HepG2 (cell line): ENCODE data around the gene FXR2. TPM values are rescaled to one million over a fixed set of nuclear protein-coding genes. Genes with fewer than 3 reads are reported as not detected.

ENCODE experiments used
- ATAC-seq: fragments of 200-7000 bp; cut with Tn5 transposase; 3 replicates; pipeline ENCODE4 v1.9.1; 2020; ENCODE audit warnings: mild to moderate bottlenecking, moderate library complexity
- BruUV-seq: library from RNA; stranded (reverse); fragments of 400-500 nt; replicated peaks from 2 replicates; lab custom pipeline; 2021; lab: Mats Ljungman, UMichigan
- CTCF ChIA-PET: fragments of 300-600 bp; formaldehyde crosslinking; extraction: SDS; loops from one replicate; lab custom pipeline; 2021; ENCODE audit warnings: low total read pairs, inconsistent platforms, low intra/inter-chr PET ratio; lab: Yijun Ruan, JAX
- POLR2A ChIA-PET: fragments of 350-600 bp; sonication (Branson Sonifier 250); formaldehyde crosslinking; loops from one replicate; lab custom pipeline; 2020; ENCODE audit warnings: antibody characterized with exemption, inconsistent platforms; lab: Yijun Ruan, JAX
- DNase-seq: peaks from one replicate; pipeline ENCODE4 v3.0.0-alpha.2; 2015; ENCODE audit warnings: low spot score
- FAIRE-seq: peaks from 3 replicates; lab custom pipeline; 2011; peaks lifted over from hg19 to GRCh38; lab: Jason Lieb, UNC
- H2AFZ ChIP-seq: one replicate; pipeline ENCODE4 v1.6.1; 2011; ENCODE audit warnings: low read length, inconsistent platforms
- H3K27ac ChIP-seq: fragments of 300-600 bp; 3 replicates; pipeline ENCODE4 v1.8.0; 2011; ENCODE audit warnings: mixed run types, mild to moderate bottlenecking, mixed read lengths, low read length, inconsistent platforms; ENCODE audit not compliant: insufficient read depth; ENCODE audit errors: extremely low read length
- H3K27me3 ChIP-seq, 2 experiments: fragments of 200-600 bp in 1 of 2; 2 replicates in 1 of 2; 3 replicates in 1 of 2; pipeline versions ENCODE4 v1.6.0 to v1.8.0; 2011; ENCODE audit warnings: low read length in 2 of 2, mild to moderate bottlenecking in 2 of 2, moderate library complexity in 2 of 2, inconsistent platforms in 1 of 2; ENCODE audit not compliant: insufficient read depth in 2 of 2, control insufficient read depth in 1 of 2
- H3K36me3 ChIP-seq, 2 experiments: fragments of 200-600 bp in 1 of 2; replicated peaks in 1 of 2; 2 replicates in 1 of 2; 3 replicates in 1 of 2; pipeline versions ENCODE4 v1.5.1 to v1.8.0; 2011; ENCODE audit warnings: low read length in 2 of 2, inconsistent platforms in 1 of 2; ENCODE audit not compliant: insufficient read depth in 2 of 2, control insufficient read depth in 1 of 2
- H3K4me1 ChIP-seq: 2 replicates; pipeline ENCODE4 v1.5.1; 2012; ENCODE audit warnings: low read length, inconsistent platforms; ENCODE audit not compliant: insufficient read depth
- H3K4me2 ChIP-seq: 2 replicates; pipeline ENCODE4 v1.6.0; 2011; ENCODE audit warnings: low read depth, low read length, inconsistent platforms
- H3K4me3 ChIP-seq, 3 experiments: fragments of 200-600 bp in 1 of 3; sonication (generic), shearing (Covaris generic) in 1 of 3; replicated peaks in 1 of 3; 2 replicates each; pipeline ENCODE4 v1.5.1; 2011 to 2016; ENCODE audit warnings: low read length in 3 of 3, inconsistent platforms in 2 of 3, low read depth in 2 of 3, mild to moderate bottlenecking in 2 of 3, control low read depth in 1 of 3, mixed read lengths in 1 of 3; ENCODE audit not compliant: insufficient read depth in 1 of 3
- H3K79me2 ChIP-seq: one replicate; pipeline ENCODE4 v1.6.1; 2011; ENCODE audit warnings: low read length, inconsistent platforms; ENCODE audit not compliant: insufficient read depth
- H3K9ac ChIP-seq: 2 replicates; pipeline ENCODE4 v1.6.0; 2011; ENCODE audit warnings: mild to moderate bottlenecking, low read depth, low read length, inconsistent platforms; ENCODE audit not compliant: insufficient read depth
- H3K9me3 ChIP-seq: 2 replicates; pipeline ENCODE4 v1.5.1; 2012; ENCODE audit warnings: mild to moderate bottlenecking, low read length
- H4K20me1 ChIP-seq: 2 replicates; pipeline ENCODE4 v1.6.0; 2011; ENCODE audit warnings: inconsistent platforms, mild to moderate bottlenecking, low read length, moderate library complexity; ENCODE audit not compliant: insufficient read depth
- CBX2 ChIP-seq, 2 experiments: fragments of 200-600 bp in 1 of 2; sonication (generic); formaldehyde crosslinking in 1 of 2; IDR thresholded peaks; 2 replicates each; pipeline versions ENCODE4 v1.7.0 to v1.8.1; 2018 to 2022; ENCODE audit warnings: low read depth in 2 of 2, low read length in 1 of 2, mild to moderate bottlenecking in 1 of 2, missing genetic modification reagents in 1 of 2
- DRAP1 ChIP-seq: IDR thresholded peaks from 2 replicates; pipeline ENCODE4 v1.6.1; 2016; ENCODE audit warnings: missing genetic modification reagents, missing compliant biosample characterization
- RCOR2 ChIP-seq: IDR thresholded peaks from 2 replicates; pipeline ENCODE4 v1.6.1; 2016; ENCODE audit warnings: missing biosample characterization, missing genetic modification reagents
- ZNF3 ChIP-seq: IDR thresholded peaks from 2 replicates; pipeline ENCODE4 v1.7.0; 2017; ENCODE audit warnings: inconsistent platforms
- ZNF567 ChIP-seq: sonication (generic); formaldehyde crosslinking; IDR thresholded peaks from 2 replicates; pipeline ENCODE4 v1.8.1; 2023; ENCODE audit warnings: mild to moderate bottlenecking, missing genetic modification reagents, borderline replicate concordance
- ZNF589 ChIP-seq: sonication (generic); formaldehyde crosslinking; conservative IDR thresholded peaks from 2 replicates; pipeline ENCODE4 v1.8.0; 2022; ENCODE audit warnings: mild to moderate bottlenecking, moderate library complexity, missing genetic modification reagents
- ZNF609 ChIP-seq: sonication (generic); formaldehyde crosslinking; IDR thresholded peaks from 2 replicates; pipeline ENCODE4 v1.4.0; 2020; ENCODE audit warnings: mild to moderate bottlenecking, missing genetic modification reagents, borderline replicate concordance
- ZNF615 ChIP-seq: sonication (generic); formaldehyde crosslinking; IDR thresholded peaks from 2 replicates; pipeline ENCODE4 v1.5.0; 2020; ENCODE audit warnings: mild to moderate bottlenecking, missing genetic modification reagents, borderline replicate concordance
- ZNF790 ChIP-seq: sonication (generic); formaldehyde crosslinking; IDR thresholded peaks from 2 replicates; pipeline ENCODE4 v1.8.0; 2022; ENCODE audit warnings: missing genetic modification reagents, mild to moderate bottlenecking, borderline replicate concordance
- WGBS: methylation state at CpG from one replicate; pipeline ENCODE4 v1.1.6; 2017; ENCODE audit warnings: low lambda C conversion rate; 5-methylcytosine and 5-hydroxymethylcytosine counted together
- in situ Hi-C: cut with HindIII; loops from 2 replicates; pipeline ENCODE4 v1.10.0; 2017; ENCODE audit warnings: low pct_unique_long_range_greater_than_20kb; ENCODE audit not compliant: extremely low pct_ligation_motif_present
- intact Hi-C: fragments of 100-400 bp; cut with micrococcal nuclease; formaldehyde crosslinking; loops from one replicate; pipeline ENCODE4 v1.10.0; 2022; ENCODE audit not compliant: unreplicated experiment
- polyA plus RNA-seq, 8 experiments: library from polyadenylated mRNA; depleted of rRNA in 3 of 8; stranded (reverse) in 7 of 8; unstranded in 1 of 8; fragments of >200 nt; fragmentation: Illumina TruSeq in 4 of 8; extraction: Trizol in 4 of 8; gene quantifications; 2 replicates each; pipeline versions ENCODE4 v1.2.1 to v1.2.3, GENCODE V29; 2011 to 2016; ENCODE audit warnings: low read depth in 4 of 8, missing spikeins in 1 of 8, mixed read lengths in 1 of 8; ENCODE audit not compliant: insufficient read depth in 1 of 8
- total RNA-seq, 5 experiments: library from RNA; depleted of rRNA; stranded (reverse); fragments of >200 nt; fragmentation: Illumina TruSeq; extraction: Trizol; gene quantifications; 2 replicates each; pipeline ENCODE4 v1.2.3, GENCODE V29; 2016; ENCODE audit warnings: low read depth in 1 of 5
- TF ChIP-seq, protein P1 (sequence below): sonication (generic); formaldehyde crosslinking; conservative IDR thresholded peaks from 2 replicates; pipeline ENCODE4 v1.4.0; 2020; ENCODE audit warnings: missing genetic modification reagents
- TF ChIP-seq, protein P2 (sequence below): sonication (generic); formaldehyde crosslinking; IDR thresholded peaks from 2 replicates; pipeline ENCODE4 v1.5.1; 2020; ENCODE audit warnings: mild to moderate bottlenecking, missing genetic modification reagents, moderate library complexity

FXR2 gene
- total and polyA plus RNA-seq, 2 of the 13 experiments (the other 11 are each of a cell fraction or from before 2014, with no cell fraction given): 20.9 to 24.4 TPM

GRCh38 chr17:7651097-7651664 lies 36.5 kb upstream of the FXR2 start:
- H3K9me3 ChIP-seq: no peaks in the 10 kb centered on the region
- H3K27ac ChIP-seq: no peak overlapping the region
- ATAC-seq: no peak
- peaks cover 6 to 56% of the 10 kb centered on the region in 2 experiments for H3K27me3 ChIP-seq
- H3K9ac ChIP-seq: no peak overlapping the region
- no peaks in the 10 kb centered on the region for H4K20me1 ChIP-seq
- H3K4me1 ChIP-seq: peaks cover 20% of the 10 kb centered on the region
- ChIA-PET POLR2A (interaction anchor here (0.6 to 2.5 kb wide), 11 partner anchors 8 to 522 kb away, joined by 3 to 20 read pairs (median 5); partner anchors contain the start of genes FXR2, MPDU1, POLR2A and SAT2), CTCF (no interaction called here)
- H3K4me3 ChIP-seq: peak overlapping the region; percentile 40 to 66 (median 43); a peak in 5 of 6 replicates
- in situ Hi-C loops: no loop called here
- no peaks in the 10 kb centered on the region for H3K36me3 ChIP-seq
- 16% methylated on average over 24 of the region's 45 CpGs for WGBS
- no peak for FAIRE-seq
- intact Hi-C loops: no loop called here
- peak overlapping the region; percentile 75 for H3K4me2 ChIP-seq
- H2AFZ ChIP-seq: no peak overlapping the region
- BruUV-seq: no TSS peak
- DNase-seq: no peak
- H3K79me2 ChIP-seq: no peaks in the 10 kb centered on the region
- no peak for TF ChIP-seq ZNF790
- TF ChIP-seq, protein P1, sequence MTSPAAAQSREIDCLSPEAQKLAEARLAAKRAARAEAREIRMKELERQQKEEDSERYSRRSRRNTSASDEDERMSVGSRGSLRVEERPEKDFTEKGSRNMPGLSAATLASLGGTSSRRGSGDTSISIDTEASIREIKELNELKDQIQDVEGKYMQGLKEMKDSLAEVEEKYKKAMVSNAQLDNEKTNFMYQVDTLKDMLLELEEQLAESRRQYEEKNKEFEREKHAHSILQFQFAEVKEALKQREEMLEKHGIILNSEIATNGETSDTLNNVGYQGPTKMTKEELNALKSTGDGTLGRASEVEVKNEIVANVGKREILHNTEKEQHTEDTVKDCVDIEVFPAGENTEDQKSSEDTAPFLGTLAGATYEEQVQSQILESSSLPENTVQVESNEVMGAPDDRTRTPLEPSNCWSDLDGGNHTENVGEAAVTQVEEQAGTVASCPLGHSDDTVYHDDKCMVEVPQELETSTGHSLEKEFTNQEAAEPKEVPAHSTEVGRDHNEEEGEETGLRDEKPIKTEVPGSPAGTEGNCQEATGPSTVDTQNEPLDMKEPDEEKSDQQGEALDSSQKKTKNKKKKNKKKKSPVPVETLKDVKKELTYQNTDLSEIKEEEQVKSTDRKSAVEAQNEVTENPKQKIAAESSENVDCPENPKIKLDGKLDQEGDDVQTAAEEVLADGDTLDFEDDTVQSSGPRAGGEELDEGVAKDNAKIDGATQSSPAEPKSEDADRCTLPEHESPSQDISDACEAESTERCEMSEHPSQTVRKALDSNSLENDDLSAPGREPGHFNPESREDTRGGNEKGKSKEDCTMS (CRISPR knock-in tag): no peak
- TF ChIP-seq DRAP1: 0 out of 2 replicates have a peak, but pooled peaks have one; percentile 2
- TF ChIP-seq, protein P2, sequence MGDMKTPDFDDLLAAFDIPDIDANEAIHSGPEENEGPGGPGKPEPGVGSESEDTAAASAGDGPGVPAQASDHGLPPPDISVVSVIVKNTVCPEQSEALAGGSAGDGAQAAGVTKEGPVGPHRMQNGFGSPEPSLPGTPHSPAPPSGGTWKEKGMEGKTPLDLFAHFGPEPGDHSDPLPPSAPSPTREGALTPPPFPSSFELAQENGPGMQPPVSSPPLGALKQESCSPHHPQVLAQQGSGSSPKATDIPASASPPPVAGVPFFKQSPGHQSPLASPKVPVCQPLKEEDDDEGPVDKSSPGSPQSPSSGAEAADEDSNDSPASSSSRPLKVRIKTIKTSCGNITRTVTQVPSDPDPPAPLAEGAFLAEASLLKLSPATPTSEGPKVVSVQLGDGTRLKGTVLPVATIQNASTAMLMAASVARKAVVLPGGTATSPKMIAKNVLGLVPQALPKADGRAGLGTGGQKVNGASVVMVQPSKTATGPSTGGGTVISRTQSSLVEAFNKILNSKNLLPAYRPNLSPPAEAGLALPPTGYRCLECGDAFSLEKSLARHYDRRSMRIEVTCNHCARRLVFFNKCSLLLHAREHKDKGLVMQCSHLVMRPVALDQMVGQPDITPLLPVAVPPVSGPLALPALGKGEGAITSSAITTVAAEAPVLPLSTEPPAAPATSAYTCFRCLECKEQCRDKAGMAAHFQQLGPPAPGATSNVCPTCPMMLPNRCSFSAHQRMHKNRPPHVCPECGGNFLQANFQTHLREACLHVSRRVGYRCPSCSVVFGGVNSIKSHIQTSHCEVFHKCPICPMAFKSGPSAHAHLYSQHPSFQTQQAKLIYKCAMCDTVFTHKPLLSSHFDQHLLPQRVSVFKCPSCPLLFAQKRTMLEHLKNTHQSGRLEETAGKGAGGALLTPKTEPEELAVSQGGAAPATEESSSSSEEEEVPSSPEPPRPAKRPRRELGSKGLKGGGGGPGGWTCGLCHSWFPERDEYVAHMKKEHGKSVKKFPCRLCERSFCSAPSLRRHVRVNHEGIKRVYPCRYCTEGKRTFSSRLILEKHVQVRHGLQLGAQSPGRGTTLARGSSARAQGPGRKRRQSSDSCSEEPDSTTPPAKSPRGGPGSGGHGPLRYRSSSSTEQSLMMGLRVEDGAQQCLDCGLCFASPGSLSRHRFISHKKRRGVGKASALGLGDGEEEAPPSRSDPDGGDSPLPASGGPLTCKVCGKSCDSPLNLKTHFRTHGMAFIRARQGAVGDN (CRISPR knock-in tag): peak; percentile 15; the same call in 1 of the 2 replicates
- no peak for TF ChIP-seq ZNF609 (CRISPR knock-in tag)
- no peak for TF ChIP-seq ZNF615 (CRISPR knock-in tag)
- no peak for TF ChIP-seq ZNF3 (CRISPR knock-in tag)
- TF ChIP-seq ZNF589 (CRISPR knock-in tag): no peak
- TF ChIP-seq RCOR2 (CRISPR knock-in tag): no peak
- 0 out of 2 replicates have a peak, but pooled peaks have one; percentile 56 for TF ChIP-seq CBX2 (IDR thresholded peaks at IDR 0.05; ENCODE audit: low read depth, low read length)
- TF ChIP-seq CBX2 (CRISPR knock-in tag; IDR thresholded peaks at IDR 0.05; ENCODE audit: low read depth): no peak
- TF ChIP-seq ZNF567: no peak
